ENCODE data around the gene CCDC92B. TPM values are rescaled to one million over a fixed set of nuclear protein-coding genes. Genes with fewer than 3 reads are reported as not detected.

The CCDC92B gene
- total and polyA plus RNA-seq, 10 of the 15 experiments (the other 5 are each of a cell fraction or from before 2014, with no cell fraction given), result not detected

- TF ChIP-seq CUX1 (IDR thresholded peaks at IDR 0.05; ENCODE audit: insufficient replicate concordance, low read depth, low read length), result no peak
- no peak for TF ChIP-seq FOXM1 (IDR thresholded peaks at IDR 0.05; ENCODE audit: low read depth, low read length)
- TF ChIP-seq EP300 (IDR thresholded peaks at IDR 0.05; ENCODE audit: borderline replicate concordance in 1 of 2, control insufficient read depth in 1 of 2, low read depth in 2 of 2, low read length in 2 of 2), result 0 out of 4 replicates have a peak, but pooled peaks have one; percentile 32 to 52
- no peak for TF ChIP-seq RBBP5 (conservative IDR thresholded peaks at IDR 0.05)
- no peak for TF ChIP-seq GABPA (IDR thresholded peaks at IDR 0.05; ENCODE audit: low read depth)
- 0 out of 2 replicates have a peak, but pooled peaks have one; percentile 74 for TF ChIP-seq ASH2L (IDR thresholded peaks at IDR 0.05; ENCODE audit: borderline replicate concordance, low read depth)
- peak; percentile 84 for TF ChIP-seq KLF5 (IDR thresholded peaks at IDR 0.05; ENCODE audit: partially characterized antibody)
- TF ChIP-seq CEBPB (IDR thresholded peaks at IDR 0.05; ENCODE audit: borderline replicate concordance in 1 of 2, low read depth in 2 of 2, low read length in 2 of 2), result no peak
- TF ChIP-seq ZNF622 (IDR thresholded peaks at IDR 0.05), result no peak
- no peak for TF ChIP-seq RAD21 (IDR thresholded peaks at IDR 0.05; ENCODE audit: insufficient read depth, low read depth, low read length)
- no peak for TF ChIP-seq PML (IDR thresholded peaks at IDR 0.05; ENCODE audit: low read length)
- peak; percentile 74; the same call in 1 of the 2 replicates for TF ChIP-seq NBN (IDR thresholded peaks at IDR 0.05)
- peak; percentile 95 for TF ChIP-seq SIN3A (IDR thresholded peaks at IDR 0.05; ENCODE audit: low read depth, low read length)
- peak; percentile 65 for TF ChIP-seq BCL3 (IDR thresholded peaks at IDR 0.05; ENCODE audit: borderline replicate concordance, insufficient read depth, low read depth, low read length, poor library complexity, severe bottlenecking)
- no peak for TF ChIP-seq SMC3 (IDR thresholded peaks at IDR 0.05; ENCODE audit: borderline replicate concordance, low read length)
- TF ChIP-seq IRF3 (IDR thresholded peaks at IDR 0.05), result no peak
- peak; percentile 63; the same call in 1 of the 2 replicates for TF ChIP-seq ATF3 (IDR thresholded peaks at IDR 0.05; ENCODE audit: borderline replicate concordance, extremely low read depth, low read depth, low read length)
- no peak; the same call in 1 of the 2 replicates for TF ChIP-seq CHD1 (IDR thresholded peaks at IDR 0.05; ENCODE audit: low read depth, low read length)
- TF ChIP-seq IKZF1 (conservative IDR thresholded peaks at IDR 0.05), result peak; percentile 93
- no peak for TF ChIP-seq CHD4 (IDR thresholded peaks at IDR 0.05)
- TF ChIP-seq ATF2 (IDR thresholded peaks at IDR 0.05; ENCODE audit: low read length), result no peak
Observed at GRCh38 chr17:2711608-2712299, 37.7 kb downstream of the CCDC92B start, which contains the start of gene CLUH (continued).

Measured in GM12878 (cell line).